Stomach smooth muscle (tissue), 2 donors: Measurements from ENCODE around the gene KREMEN1.

Source experiments
- H3K27ac ChIP-seq: one replicate; pipeline ENCODE4 v1.7.0; 2013; ENCODE audit warnings: mild to moderate bottlenecking, low read length, inconsistent platforms
- H3K27me3 ChIP-seq, 2 donors: one replicate each; pipeline ENCODE4 v1.7.0; 2013; ENCODE audit warnings: low read length in 2 of 2; ENCODE audit not compliant: insufficient read depth in 2 of 2, control insufficient read depth in 1 of 2
- H3K36me3 ChIP-seq, 2 donors: one replicate each; pipeline ENCODE4 v1.7.0; 2013; ENCODE audit warnings: low read length in 2 of 2; ENCODE audit not compliant: control insufficient read depth in 2 of 2, insufficient read depth in 2 of 2
- H3K4me1 ChIP-seq: one replicate; pipeline ENCODE4 v1.7.0; 2013; ENCODE audit warnings: low read length; ENCODE audit not compliant: control insufficient read depth, insufficient read depth
- H3K4me3 ChIP-seq, 2 donors: one replicate each; pipeline ENCODE4 v1.7.0; 2013; ENCODE audit warnings: low read length in 2 of 2
- H3K9ac ChIP-seq, 2 donors: one replicate each; pipeline ENCODE4 v1.7.0; 2013; ENCODE audit warnings: low read length in 2 of 2, mild to moderate bottlenecking in 1 of 2
- H3K9me3 ChIP-seq, 2 donors: one replicate each; pipeline ENCODE4 v1.7.0; 2013; ENCODE audit warnings: low read length in 2 of 2; ENCODE audit not compliant: control insufficient read depth in 2 of 2
- donor health status: healthy.
- donor health status: Pancreatic carcinoma.

The KREMEN1 gene

DNA sequence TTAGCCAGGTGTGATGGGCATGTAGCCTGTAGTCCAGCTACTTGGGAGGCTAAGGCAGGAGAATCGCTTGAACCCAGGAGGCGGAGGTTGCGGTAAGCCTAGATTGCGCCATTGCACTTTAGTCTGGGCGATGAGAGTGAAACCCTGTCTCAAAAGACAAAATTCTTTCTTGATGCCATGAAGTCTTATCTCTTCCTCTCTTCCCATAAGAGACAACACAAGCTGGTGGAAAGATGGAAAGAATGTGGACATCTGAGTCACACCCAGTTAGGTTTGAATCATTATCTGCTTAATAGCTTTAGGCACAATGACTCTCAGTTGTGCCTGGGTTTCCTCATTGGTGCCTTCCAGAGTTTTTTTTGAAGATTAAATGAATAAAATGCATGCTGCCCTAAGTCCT lies 35.3 kb downstream of the KREMEN1 start:
- peaks cover 2% of the 10 kb centered on the region for H3K4me1 ChIP-seq
- no peaks in the 10 kb centered on the region for H3K36me3 ChIP-seq
- no peak overlapping the region for H3K4me3 ChIP-seq
- no peaks in the 10 kb centered on the region for H3K27me3 ChIP-seq
- H3K27ac ChIP-seq, result no peak overlapping the region
- H3K9ac ChIP-seq, result no peak overlapping the region
- H3K9me3 ChIP-seq, result no peaks in the 10 kb centered on the region

DNA sequence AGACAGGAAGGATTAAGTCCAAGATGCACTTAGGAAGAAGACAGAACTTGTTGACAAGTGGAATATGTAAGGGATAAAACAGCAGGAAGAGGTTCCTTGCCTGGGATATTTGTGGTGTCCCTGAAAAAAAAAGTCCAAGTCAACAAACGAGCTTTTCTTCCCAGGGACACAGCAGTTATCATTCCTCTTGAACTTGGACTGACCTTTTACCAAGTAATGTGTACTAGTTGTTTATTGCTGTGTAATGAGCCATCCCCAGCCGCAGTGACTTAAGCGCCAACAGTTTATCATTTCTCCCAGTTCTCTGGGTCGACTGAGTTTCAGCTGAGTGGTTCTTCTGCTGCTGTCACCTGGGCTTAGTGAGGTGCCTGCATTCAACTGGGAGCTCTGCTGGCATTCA lies 37.0 kb downstream of the KREMEN1 start:
- H3K9ac ChIP-seq, result no peak overlapping the region
- peaks cover 2% of the 10 kb centered on the region for H3K4me1 ChIP-seq
- no peaks in the 10 kb centered on the region for H3K27me3 ChIP-seq
- no peak overlapping the region for H3K27ac ChIP-seq
- no peak overlapping the region for H3K4me3 ChIP-seq
- no peaks in the 10 kb centered on the region for H3K36me3 ChIP-seq
- no peaks in the 10 kb centered on the region for H3K9me3 ChIP-seq

DNA sequence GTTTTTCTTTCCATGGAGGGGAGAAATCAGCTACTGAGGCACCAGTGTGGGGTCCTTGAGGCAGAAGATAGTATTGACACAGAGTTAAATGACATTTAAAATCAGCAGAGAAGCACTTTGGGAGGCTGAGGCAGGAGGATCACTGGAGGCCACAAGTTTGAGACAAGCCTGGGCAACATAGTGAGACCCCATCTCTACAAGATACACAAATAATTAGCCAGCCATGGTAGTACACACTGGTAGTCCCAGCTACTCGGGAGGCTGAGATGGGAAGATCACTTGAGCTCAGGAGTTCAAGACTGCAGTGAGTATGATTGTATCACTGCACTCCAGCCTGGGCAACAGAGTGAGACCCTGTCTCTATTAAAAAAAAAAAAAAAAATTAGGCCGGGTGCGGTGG lies 38.1 kb downstream of the KREMEN1 start:
- Histone ChIP-seq H3K27ac (no peak overlapping the region), H3K27me3 (no peaks in the 10 kb centered on the region), H3K4me3 (no peak overlapping the region), H3K9ac (no peak overlapping the region), H3K4me1 (peaks cover 2% of the 10 kb centered on the region), H3K36me3 (no peaks in the 10 kb centered on the region), H3K9me3 (no peaks in the 10 kb centered on the region)

DNA sequence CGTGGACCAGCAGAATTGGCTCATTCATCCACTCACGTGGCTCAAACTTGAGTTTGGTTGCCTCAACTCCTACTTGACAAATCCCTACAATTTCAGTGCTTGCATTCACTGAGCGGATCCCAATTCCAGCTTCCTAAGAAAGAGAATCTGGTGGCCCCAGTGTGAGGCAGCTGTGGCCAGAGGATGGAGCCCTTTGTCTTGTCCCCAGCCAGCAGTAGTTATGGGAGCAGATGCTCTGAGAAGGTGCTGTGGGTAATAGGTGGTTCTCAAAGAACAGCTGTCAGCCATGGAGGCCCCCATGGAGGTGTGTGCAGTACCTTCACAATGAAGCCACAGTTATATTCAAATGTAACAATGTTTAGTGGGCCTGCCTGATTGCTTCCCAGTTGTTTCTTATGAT lies 39.3 kb downstream of the KREMEN1 start:
- H3K27ac ChIP-seq, result no peak overlapping the region
- H3K9me3 ChIP-seq, result no peaks in the 10 kb centered on the region
- H3K4me3 ChIP-seq, result no peak overlapping the region
- H3K9ac ChIP-seq, result no peak overlapping the region
- no peaks in the 10 kb centered on the region for H3K36me3 ChIP-seq
- H3K27me3 ChIP-seq, result no peaks in the 10 kb centered on the region
- peaks cover 2% of the 10 kb centered on the region for H3K4me1 ChIP-seq

DNA sequence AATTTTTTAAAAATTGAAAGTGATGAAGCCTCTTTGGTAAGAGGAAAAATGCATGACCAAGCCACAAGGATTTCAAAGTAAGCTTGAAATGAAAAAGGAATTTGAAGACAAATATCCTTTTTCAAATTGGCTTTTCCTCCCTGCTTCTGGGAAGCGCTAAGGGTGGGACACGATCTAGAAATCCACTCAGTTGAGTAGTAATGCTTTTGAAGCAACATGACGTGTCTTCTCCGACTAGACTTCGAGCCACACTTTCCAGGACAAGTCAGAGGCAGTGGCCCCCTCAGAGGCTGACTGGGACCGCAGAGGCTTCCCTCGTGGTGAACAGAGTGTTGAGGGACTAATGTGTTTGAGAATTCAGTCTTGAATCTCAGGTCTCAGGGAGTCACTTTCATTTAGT lies 39.8 kb downstream of the KREMEN1 start:
- Histone ChIP-seq H3K9me3 (no peaks in the 10 kb centered on the region), H3K4me1 (peaks cover 2% of the 10 kb centered on the region), H3K27me3 (no peaks in the 10 kb centered on the region), H3K9ac (no peak overlapping the region), H3K27ac (no peak overlapping the region), H3K4me3 (no peak overlapping the region), H3K36me3 (no peaks in the 10 kb centered on the region)

DNA sequence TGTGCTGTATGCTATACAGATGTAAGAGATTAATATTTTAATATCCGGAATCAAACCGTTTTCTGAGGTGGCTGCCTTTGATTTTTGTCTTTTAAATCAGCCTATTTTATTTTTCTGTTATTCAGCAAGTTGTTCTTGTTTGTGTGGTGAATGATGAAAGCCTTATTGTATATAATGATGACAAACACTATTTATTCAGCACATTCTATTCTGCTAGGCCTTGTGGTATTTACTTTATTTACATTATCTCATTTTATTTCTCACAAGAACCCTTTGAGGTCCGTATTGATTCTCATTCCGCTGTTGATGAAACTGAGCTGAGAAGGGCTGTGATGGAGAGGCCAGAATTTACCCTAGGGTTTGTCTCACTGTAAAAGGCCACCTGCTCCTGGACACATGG lies 40.5 kb downstream of the KREMEN1 start:
- Histone ChIP-seq H3K4me3 (no peak overlapping the region), H3K9ac (no peak overlapping the region), H3K27ac (no peak overlapping the region), H3K36me3 (no peaks in the 10 kb centered on the region), H3K27me3 (no peaks in the 10 kb centered on the region), H3K9me3 (no peaks in the 10 kb centered on the region), H3K4me1 (peaks cover 2% of the 10 kb centered on the region)

DNA sequence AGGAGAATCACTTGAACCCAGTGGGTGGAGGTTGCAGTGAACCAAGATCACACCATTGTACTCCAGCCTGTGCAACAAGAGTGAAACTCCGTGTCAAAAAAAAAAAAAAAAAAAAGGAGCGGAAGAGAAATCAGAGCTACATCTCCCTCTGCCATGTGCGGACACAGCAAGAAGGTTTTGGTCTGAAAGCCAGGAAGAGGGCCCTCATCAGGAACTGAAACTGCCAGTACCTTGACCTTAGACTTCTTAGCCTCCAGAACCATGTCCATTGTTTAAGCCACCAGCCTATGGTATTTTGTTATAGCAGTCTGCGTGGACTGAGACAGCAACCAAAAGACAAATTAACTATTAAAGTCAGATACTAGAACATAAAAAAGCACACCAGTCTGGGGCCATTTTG lies 41.6 kb downstream of the KREMEN1 start:
- Histone ChIP-seq H3K27me3 (no peaks in the 10 kb centered on the region), H3K36me3 (no peaks in the 10 kb centered on the region), H3K9ac (no peak overlapping the region), H3K27ac (no peak overlapping the region), H3K4me3 (no peak overlapping the region), H3K4me1 (peaks cover 2% of the 10 kb centered on the region), H3K9me3 (no peaks in the 10 kb centered on the region)

DNA sequence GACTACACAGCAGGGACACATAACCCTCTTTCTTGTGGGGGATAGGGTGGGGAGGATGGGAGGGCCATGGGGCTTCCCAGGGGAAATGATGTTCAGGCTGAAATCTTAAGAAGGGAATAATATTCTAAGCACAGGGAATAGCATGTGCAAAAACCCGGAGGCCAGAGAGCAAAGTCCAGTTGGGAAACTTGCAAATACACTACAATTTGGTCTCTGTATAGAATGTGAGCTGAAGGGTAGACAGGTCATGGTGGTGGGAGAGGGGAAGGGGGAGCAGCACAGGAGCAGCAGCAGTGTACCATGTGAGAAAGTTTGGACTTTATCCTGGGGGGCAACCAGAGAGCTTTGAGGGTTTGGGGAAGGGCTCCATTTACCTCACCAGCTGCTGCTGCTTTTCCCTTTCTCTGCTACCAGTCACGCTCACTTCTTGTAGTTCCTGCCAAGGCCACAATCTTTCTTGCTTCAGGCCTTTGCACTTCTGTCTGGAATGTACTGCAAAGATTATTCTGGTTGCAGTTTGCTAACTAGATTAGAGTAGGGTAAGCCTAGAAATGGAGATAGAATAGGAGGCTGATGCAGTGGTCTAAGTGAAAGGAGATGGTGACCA lies 43.0 kb downstream of the KREMEN1 start:
- Histone ChIP-seq H3K9ac (no peak overlapping the region), H3K4me3 (no peak overlapping the region), H3K4me1 (peaks cover 2% of the 10 kb centered on the region), H3K27ac (no peak overlapping the region), H3K9me3 (no peaks in the 10 kb centered on the region), H3K36me3 (no peaks in the 10 kb centered on the region), H3K27me3 (no peaks in the 10 kb centered on the region)

DNA sequence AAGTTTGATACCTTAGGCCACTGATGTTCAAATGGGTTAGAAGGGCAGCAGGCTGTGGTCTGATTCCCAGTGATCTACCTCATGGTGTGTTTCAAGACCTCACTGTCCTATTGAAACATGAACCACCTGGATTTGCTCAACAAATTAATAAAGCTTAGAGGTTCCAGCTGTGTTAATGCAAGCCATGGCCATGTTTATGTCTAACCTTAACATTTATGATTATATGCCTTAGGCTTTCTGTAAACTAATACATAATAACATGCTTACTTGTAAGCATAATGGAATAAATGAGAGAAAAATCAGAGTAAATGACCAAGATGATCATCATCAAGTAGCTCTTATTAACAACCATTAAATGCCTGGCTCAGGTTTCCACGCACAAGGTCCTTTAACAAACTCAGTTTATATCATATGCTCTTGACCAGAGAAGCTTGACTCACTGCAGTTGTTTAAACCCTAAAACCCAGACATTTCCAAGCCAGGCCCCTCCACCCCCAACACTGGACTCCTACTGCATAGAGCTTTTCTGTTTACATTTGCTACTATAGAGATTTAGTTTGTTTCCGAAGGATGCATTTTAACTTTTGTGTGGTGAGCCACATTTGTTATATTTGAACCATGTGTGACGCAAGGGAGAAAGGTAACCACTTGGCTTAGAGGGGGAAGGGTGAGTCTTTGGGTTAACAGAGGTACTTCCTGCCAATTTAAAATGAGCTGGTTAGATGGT lies 43.7 kb downstream of the KREMEN1 start:
- Histone ChIP-seq H3K9ac (no peak overlapping the region), H3K27ac (no peak overlapping the region), H3K4me3 (no peak overlapping the region), H3K27me3 (no peaks in the 10 kb centered on the region), H3K36me3 (no peaks in the 10 kb centered on the region), H3K4me1 (peaks cover 2% of the 10 kb centered on the region), H3K9me3 (no peaks in the 10 kb centered on the region)

DNA sequence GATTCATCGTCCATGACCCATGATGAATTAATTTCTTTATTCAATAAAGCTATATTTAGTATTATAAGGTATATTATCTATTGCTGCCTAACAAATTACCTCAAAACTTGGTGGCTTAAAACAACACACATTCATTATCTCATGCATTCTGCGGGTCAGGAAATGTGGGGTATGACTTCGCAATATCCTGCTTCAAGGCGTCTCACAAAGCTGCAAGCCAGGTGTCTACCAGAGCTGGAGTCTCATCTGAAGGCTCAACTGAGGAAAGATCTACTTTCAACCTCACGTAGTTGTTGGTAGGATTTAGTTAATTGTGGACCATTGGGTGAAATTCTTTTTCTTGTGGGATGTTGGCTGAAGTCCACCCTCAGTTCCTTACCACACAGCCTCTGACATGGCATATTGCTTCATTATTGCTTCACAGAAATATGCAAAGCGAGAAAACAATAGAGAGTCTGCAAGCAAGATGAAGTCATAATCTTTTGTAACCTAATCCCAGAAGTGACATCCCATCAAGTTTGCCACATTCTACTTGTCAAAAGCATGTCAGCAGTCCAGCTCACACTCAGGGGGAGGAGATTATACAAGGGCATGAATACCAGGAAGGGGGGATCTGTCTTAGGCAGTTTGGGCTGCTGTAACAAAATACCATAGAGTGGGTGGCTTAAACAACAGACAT lies 45.1 kb downstream of the KREMEN1 start:
- Histone ChIP-seq H3K9ac (no peak overlapping the region), H3K4me1 (no peaks in the 10 kb centered on the region), H3K27ac (no peak overlapping the region), H3K9me3 (no peaks in the 10 kb centered on the region), H3K27me3 (no peaks in the 10 kb centered on the region), H3K36me3 (no peaks in the 10 kb centered on the region), H3K4me3 (no peak overlapping the region)
